IMR-90 (cell line): ENCODE measurements around the gene HSPA12A.

Source experiments
- MAFK ChIP-seq: IDR thresholded peaks from 2 replicates; pipeline ENCODE4 v1.6.1; 2012; ENCODE audit warnings: low read depth, low read length, improper control_type of control experiment
- POLR2A ChIP-seq: IDR thresholded peaks from 2 replicates; pipeline ENCODE4 v1.6.1; 2012; ENCODE audit warnings: mild to moderate bottlenecking, low read depth, low read length
- RAD21 ChIP-seq: IDR thresholded peaks from 2 replicates; pipeline ENCODE4 v1.6.1; 2012; ENCODE audit warnings: low read length, improper control_type of control experiment
- RFX5 ChIP-seq: IDR thresholded peaks from 2 replicates; pipeline ENCODE4 v1.8.0; 2012; ENCODE audit warnings: low read depth, mild to moderate bottlenecking, low read length, moderate library complexity
- USF2 ChIP-seq: fragments of 150-350 bp; IDR thresholded peaks from 2 replicates; pipeline ENCODE4 v1.6.1; 2017; ENCODE audit warnings: mild to moderate bottlenecking, antibody characterized with exemption, low read length, low read depth
- TF ChIP-seq, protein P1 (sequence below): conservative IDR thresholded peaks from 2 replicates; pipeline ENCODE4 v1.5.1; 2012; ENCODE audit warnings: mild to moderate bottlenecking, low read depth, low read length, improper control_type of control experiment

DNA sequence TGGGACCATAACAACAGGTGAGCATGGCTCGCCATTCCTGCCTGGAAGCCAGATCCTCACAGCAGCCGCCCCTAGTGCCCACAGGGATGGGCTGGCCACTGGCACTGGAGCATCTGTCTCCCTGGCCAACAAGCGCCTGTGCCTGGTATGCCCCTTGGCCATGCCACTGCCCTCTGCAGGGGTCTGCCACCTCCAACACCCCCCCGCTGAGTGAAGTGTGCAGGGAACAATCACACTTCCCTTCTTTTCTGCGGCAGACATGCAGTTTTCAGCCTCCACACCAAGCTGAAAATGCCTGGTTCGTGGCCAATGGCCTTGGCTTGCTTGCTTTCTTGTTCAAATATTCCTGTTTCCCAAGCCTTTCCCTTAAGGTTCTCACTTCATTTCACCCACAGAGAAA, 50.7 kb downstream of the HSPA12A start:
- TF ChIP-seq, protein P1, sequence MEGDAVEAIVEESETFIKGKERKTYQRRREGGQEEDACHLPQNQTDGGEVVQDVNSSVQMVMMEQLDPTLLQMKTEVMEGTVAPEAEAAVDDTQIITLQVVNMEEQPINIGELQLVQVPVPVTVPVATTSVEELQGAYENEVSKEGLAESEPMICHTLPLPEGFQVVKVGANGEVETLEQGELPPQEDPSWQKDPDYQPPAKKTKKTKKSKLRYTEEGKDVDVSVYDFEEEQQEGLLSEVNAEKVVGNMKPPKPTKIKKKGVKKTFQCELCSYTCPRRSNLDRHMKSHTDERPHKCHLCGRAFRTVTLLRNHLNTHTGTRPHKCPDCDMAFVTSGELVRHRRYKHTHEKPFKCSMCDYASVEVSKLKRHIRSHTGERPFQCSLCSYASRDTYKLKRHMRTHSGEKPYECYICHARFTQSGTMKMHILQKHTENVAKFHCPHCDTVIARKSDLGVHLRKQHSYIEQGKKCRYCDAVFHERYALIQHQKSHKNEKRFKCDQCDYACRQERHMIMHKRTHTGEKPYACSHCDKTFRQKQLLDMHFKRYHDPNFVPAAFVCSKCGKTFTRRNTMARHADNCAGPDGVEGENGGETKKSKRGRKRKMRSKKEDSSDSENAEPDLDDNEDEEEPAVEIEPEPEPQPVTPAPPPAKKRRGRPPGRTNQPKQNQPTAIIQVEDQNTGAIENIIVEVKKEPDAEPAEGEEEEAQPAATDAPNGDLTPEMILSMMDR = no peak
- TF ChIP-seq USF2 (no peak), RAD21 (no peak), MAFK (no peak), RFX5 (no peak), POLR2A (no peak)
